Sigmoid colon (tissue), 4 donors: ENCODE data around the gene FGF2.

Experiments used
- CTCF ChIP-seq, 4 experiments: fragments of 450-650 bp in 3 of 4; fragments of 200-600 bp in 1 of 4; IDR thresholded peaks; one replicate each; pipeline ENCODE4 v1.5.1; 2016 to 2019; ENCODE audit warnings: antibody characterized with exemption in 4 of 4, mild to moderate bottlenecking in 3 of 4, moderate library complexity in 2 of 4
- POLR2A ChIP-seq, 2 donors: fragments of 450-650 bp; IDR thresholded peaks; one replicate each; pipeline ENCODE4 v1.6.1; 2016; ENCODE audit warnings: antibody characterized with exemption in 2 of 2, mild to moderate bottlenecking in 2 of 2, moderate library complexity in 2 of 2
- POLR2AphosphoS5 ChIP-seq, 4 donors: sonication (generic); formaldehyde crosslinking; IDR thresholded peaks; one replicate each; pipeline ENCODE4 v1.6.1; 2017; ENCODE audit warnings: antibody characterized with exemption in 4 of 4

GRCh38 chr4:122912810-122913575 is 86.4 kb downstream of the FGF2 start:
- TF ChIP-seq CTCF (IDR thresholded peaks at IDR 0.05) (no peak), POLR2A (IDR thresholded peaks at IDR 0.05) (no peak), POLR2AphosphoS5 (IDR thresholded peaks at IDR 0.05) (no peak)
